Fibroblast of lung (primary cell): ENCODE results near the gene LMO4. TPM values are rescaled to one million over a fixed set of nuclear protein-coding genes. Genes with fewer than 3 reads are reported as not detected.

Source experiments
- DNase-seq, 2 donors: peaks; one replicate each; pipeline versions ENCODE4 v3.0.0 to v3.0.0-alpha.2; 2010; ENCODE audit warnings: low read depth in 2 of 2
- H2AFZ ChIP-seq: 2 replicates; pipeline ENCODE4 v1.5.1; 2012; ENCODE audit warnings: low read length, control low read depth, inconsistent platforms
- H3K27ac ChIP-seq: 2 replicates; pipeline ENCODE4 v1.5.1; 2011; ENCODE audit warnings: low read length, control low read depth; ENCODE audit not compliant: insufficient read depth
- H3K27me3 ChIP-seq: 2 replicates; pipeline ENCODE4 v1.5.1; 2011; ENCODE audit warnings: mild to moderate bottlenecking, low read length; ENCODE audit not compliant: control insufficient read depth, insufficient read depth
- H3K36me3 ChIP-seq: 2 replicates; pipeline ENCODE4 v1.5.1; 2011; ENCODE audit warnings: low read length; ENCODE audit not compliant: control insufficient read depth, insufficient read depth
- H3K4me1 ChIP-seq: 2 replicates; pipeline ENCODE4 v1.5.1; 2011; ENCODE audit warnings: low read length; ENCODE audit not compliant: control insufficient read depth, insufficient read depth; ENCODE audit errors: extremely low read depth
- H3K4me2 ChIP-seq: 2 replicates; pipeline ENCODE4 v1.5.1; 2011; ENCODE audit warnings: low read length, control low read depth; ENCODE audit not compliant: insufficient read depth; ENCODE audit errors: extremely low read depth
- H3K4me3 ChIP-seq, 4 experiments: fragments of 200-600 bp in 1 of 4; sonication (generic) in 1 of 4; replicated peaks in 1 of 4; 2 replicates each; pipeline ENCODE4 v1.5.1; 2011 to 2016; ENCODE audit warnings: low read length in 4 of 4, low read depth in 3 of 4, mild to moderate bottlenecking in 3 of 4, control low read depth in 2 of 4, inconsistent platforms in 1 of 4, mixed read lengths in 1 of 4; ENCODE audit not compliant: insufficient read depth in 1 of 4; ENCODE audit errors: control extremely low read depth in 1 of 4
- H3K79me2 ChIP-seq: 2 replicates; pipeline ENCODE4 v1.5.1; 2012; ENCODE audit warnings: mild to moderate bottlenecking, low read length, inconsistent platforms; ENCODE audit not compliant: control insufficient read depth, insufficient read depth
- H3K9ac ChIP-seq: 2 replicates; pipeline ENCODE4 v1.5.1; 2011; ENCODE audit warnings: mild to moderate bottlenecking, low read length, control low read depth; ENCODE audit not compliant: insufficient read depth
- H3K9me3 ChIP-seq: 2 replicates; pipeline ENCODE4 v1.5.1; 2012; ENCODE audit warnings: low read depth, low read length; ENCODE audit not compliant: control insufficient read depth, insufficient read depth
- H4K20me1 ChIP-seq: 2 replicates; pipeline ENCODE4 v1.5.1; 2011; ENCODE audit warnings: low read length; ENCODE audit not compliant: control insufficient read depth, insufficient read depth; ENCODE audit errors: extremely low read depth
- EZH2 ChIP-seq: IDR thresholded peaks from 2 replicates; pipeline ENCODE4 v1.5.1; 2012; ENCODE audit warnings: low read length, control low read depth, mild to moderate bottlenecking; ENCODE audit errors: missing control alignments
- polyA plus RNA-seq, 2 donors: library from polyadenylated mRNA; depleted of rRNA in 1 of 2; stranded (reverse) in 1 of 2; unstranded in 1 of 2; fragments of >200 nt; gene quantifications; 2 replicates each; pipeline ENCODE4 v1.2.1, GENCODE V29; 2011 to 2012; ENCODE audit warnings: missing spikeins in 1 of 2
- total RNA-seq: library from RNA; depleted of rRNA; stranded (reverse); fragments of >200 nt; gene quantifications from 2 replicates; pipeline ENCODE4 v1.2.1, GENCODE V29; 2014
- TF ChIP-seq, protein P1 (sequence below), 2 donors: IDR thresholded peaks in 1 of 2; conservative IDR thresholded peaks in 1 of 2; 1 replicate in 1 of 2; 2 replicates in 1 of 2; pipeline ENCODE4 v1.5.1; 2011 to 2012; ENCODE audit warnings: low read length in 2 of 2, control low read depth in 1 of 2, inconsistent platforms in 1 of 2, low read depth in 1 of 2, mild to moderate bottlenecking in 1 of 2

LMO4 gene
- total and polyA plus RNA-seq, 2 donors (not counting 1 experiment from before 2014, with no cell fraction given): 61.9 to 91.4 TPM

DNA sequence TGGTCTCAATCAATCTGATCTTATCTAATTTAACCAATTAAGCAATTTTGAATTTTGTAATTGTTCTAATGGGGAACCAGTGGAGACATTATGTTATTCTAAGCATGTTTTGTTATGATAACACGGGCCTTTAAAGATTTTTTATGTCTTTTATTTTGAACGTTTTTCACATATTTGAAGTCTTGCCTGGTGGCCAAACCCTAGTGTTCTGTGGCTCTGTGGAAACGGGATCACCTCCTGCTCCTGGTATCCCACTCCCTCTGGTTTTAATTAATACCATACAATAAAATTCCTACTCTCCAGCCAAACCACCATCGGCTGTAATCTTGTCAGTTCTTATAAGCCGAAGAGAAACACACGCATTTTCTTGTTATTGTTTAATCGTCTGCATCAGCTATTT, 22.9 kb upstream of the LMO4 start:
- Histone ChIP-seq H3K4me1 (no peaks in the 10 kb centered on the region), H3K27me3 (no peaks in the 10 kb centered on the region), H3K36me3 (no peaks in the 10 kb centered on the region), H4K20me1 (no peaks in the 10 kb centered on the region), H3K9me3 (no peaks in the 10 kb centered on the region), H2AFZ (no peak overlapping the region), H3K79me2 (no peaks in the 10 kb centered on the region), H3K4me2 (no peak overlapping the region), H3K27ac (no peak overlapping the region), H3K9ac (no peak overlapping the region), H3K4me3 (no peak overlapping the region)
- TF ChIP-seq, protein P1, sequence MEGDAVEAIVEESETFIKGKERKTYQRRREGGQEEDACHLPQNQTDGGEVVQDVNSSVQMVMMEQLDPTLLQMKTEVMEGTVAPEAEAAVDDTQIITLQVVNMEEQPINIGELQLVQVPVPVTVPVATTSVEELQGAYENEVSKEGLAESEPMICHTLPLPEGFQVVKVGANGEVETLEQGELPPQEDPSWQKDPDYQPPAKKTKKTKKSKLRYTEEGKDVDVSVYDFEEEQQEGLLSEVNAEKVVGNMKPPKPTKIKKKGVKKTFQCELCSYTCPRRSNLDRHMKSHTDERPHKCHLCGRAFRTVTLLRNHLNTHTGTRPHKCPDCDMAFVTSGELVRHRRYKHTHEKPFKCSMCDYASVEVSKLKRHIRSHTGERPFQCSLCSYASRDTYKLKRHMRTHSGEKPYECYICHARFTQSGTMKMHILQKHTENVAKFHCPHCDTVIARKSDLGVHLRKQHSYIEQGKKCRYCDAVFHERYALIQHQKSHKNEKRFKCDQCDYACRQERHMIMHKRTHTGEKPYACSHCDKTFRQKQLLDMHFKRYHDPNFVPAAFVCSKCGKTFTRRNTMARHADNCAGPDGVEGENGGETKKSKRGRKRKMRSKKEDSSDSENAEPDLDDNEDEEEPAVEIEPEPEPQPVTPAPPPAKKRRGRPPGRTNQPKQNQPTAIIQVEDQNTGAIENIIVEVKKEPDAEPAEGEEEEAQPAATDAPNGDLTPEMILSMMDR (conservative IDR thresholded peaks at IDR 0.05 in 1 of 2, IDR thresholded peaks at IDR 0.05 in 1 of 2; ENCODE audit: low read depth in 1 of 2, low read length in 2 of 2): no peak
- DNase-seq: peak in 1 of 2 donors; percentile 12

- no peak overlapping the region for H2AFZ ChIP-seq
- H3K4me3 ChIP-seq: no peak overlapping the region
- H3K9me3 ChIP-seq: no peaks in the 10 kb centered on the region
- H4K20me1 ChIP-seq: no peaks in the 10 kb centered on the region
- H3K79me2 ChIP-seq: no peaks in the 10 kb centered on the region
- peak in 1 of 2 donors; percentile 53 for DNase-seq
- H3K4me1 ChIP-seq: no peaks in the 10 kb centered on the region
- H3K27ac ChIP-seq: no peak overlapping the region
- H3K36me3 ChIP-seq: no peaks in the 10 kb centered on the region
- TF ChIP-seq EZH2: no peak
- TF ChIP-seq, protein P1 (conservative IDR thresholded peaks at IDR 0.05 in 1 of 2, IDR thresholded peaks at IDR 0.05 in 1 of 2; ENCODE audit: low read depth in 1 of 2, low read length in 2 of 2): no peak
- no peaks in the 10 kb centered on the region for H3K27me3 ChIP-seq
- no peak overlapping the region for H3K9ac ChIP-seq
- H3K4me2 ChIP-seq: no peak overlapping the region
Measured at GRCh38 chr1:87307306-87307705, 21.4 kb upstream of the LMO4 start.

DNA sequence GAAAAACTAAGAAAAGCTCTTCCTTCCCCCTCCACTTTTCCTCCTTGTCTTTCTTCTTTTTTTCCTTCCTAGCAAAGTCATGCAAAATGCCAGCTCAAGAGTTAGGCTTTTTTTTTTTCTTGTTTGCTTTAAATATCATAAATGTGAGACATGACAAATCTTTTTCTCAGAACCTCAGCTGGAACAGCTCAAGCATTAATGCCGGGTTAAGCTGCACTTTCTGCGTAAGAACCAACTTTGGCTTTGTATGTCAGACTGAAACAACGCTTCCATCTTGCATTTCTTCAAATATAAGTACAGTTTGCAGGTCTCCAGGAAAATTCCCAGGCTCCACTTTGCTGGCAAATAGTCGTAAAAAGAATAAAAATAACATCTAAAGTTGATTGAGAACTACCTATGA, 20.7 kb upstream of the LMO4 start:
- Histone ChIP-seq H3K4me3 (no peak overlapping the region), H2AFZ (no peak overlapping the region), H3K36me3 (no peaks in the 10 kb centered on the region)

More for the DNA sequence above, 20.7 kb upstream of the LMO4 start:
- DNase-seq: peak in 1 of 2 donors; percentile 26
- H3K79me2 ChIP-seq: no peaks in the 10 kb centered on the region
- H3K9ac ChIP-seq: no peak overlapping the region
- H3K4me1 ChIP-seq: no peaks in the 10 kb centered on the region
- no peaks in the 10 kb centered on the region for H3K9me3 ChIP-seq
- H3K27ac ChIP-seq: no peak overlapping the region
- no peak overlapping the region for H3K4me2 ChIP-seq
- H3K27me3 ChIP-seq: no peaks in the 10 kb centered on the region
- TF ChIP-seq, protein P1 (conservative IDR thresholded peaks at IDR 0.05 in 1 of 2, IDR thresholded peaks at IDR 0.05 in 1 of 2; ENCODE audit: low read depth in 1 of 2, low read length in 2 of 2): no peak
- TF ChIP-seq EZH2: no peak
- H4K20me1 ChIP-seq: no peaks in the 10 kb centered on the region
